Mesenteric fat pad (tissue), 1 donor: ENCODE results near the gene KRT31. TPM values are rescaled to one million over a fixed set of nuclear protein-coding genes. Genes with fewer than 3 reads are reported as not detected.
"Not testable (repeated sequence)": the region's sequence is repeated elsewhere in the genome, so short reads cannot be mapped to it uniquely, and the experiment has no call there.

Experiments
- DNase-seq: peaks from one replicate; pipeline ENCODE4 v3.0.0-alpha.2; 2020; ENCODE audit warnings: low spot score
- total RNA-seq: library from RNA; stranded (reverse); fragmentation: NEBNext Ultra II Directional; extraction: Animal tissue kit (Norgen Biotek cat#: 25700); gene quantifications from one replicate; pipeline ENCODE4 v1.2.1, GENCODE V29; 2021
- donor health status: DM: yes; HTN: yes; CAD: no.

KRT31 gene
- total RNA-seq, 1 donor from 2014 or later = not detected

DNA sequence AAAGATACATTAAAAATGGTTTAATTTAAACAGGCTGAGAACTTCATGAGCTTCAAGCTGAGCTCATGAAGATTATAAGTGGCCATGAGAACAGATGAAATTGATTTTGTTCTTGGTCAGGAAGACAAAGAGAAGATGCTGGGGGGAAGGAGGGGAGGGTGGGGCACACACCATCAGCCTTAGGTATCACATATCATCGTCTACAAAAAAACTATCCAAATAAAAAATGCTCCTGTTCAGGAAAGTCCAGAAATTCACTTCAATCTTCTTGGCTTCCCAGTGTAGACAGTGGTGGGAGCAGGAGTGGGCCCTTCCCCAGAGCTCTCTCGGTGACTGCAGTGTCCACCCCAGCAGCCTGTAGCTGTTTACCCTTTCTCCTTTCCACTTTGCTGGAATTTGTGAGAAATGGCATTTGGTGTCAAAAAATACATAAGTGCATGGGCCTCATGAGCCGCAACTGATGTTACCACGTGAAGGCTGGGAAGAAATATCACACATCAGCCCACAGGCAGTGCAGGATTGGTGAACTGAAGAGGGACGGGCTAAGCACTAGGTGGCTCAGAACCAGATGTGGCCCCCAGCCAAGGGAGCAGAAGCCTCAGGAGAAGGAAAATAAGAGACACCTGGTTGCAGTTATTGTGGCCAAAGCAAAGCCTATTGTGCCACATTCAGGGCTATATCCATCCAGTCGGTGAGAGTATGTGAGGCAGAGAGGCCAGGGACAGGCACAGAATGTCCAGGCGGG, 20.9 kb upstream of the KRT31 start:
- no peak for DNase-seq

DNA sequence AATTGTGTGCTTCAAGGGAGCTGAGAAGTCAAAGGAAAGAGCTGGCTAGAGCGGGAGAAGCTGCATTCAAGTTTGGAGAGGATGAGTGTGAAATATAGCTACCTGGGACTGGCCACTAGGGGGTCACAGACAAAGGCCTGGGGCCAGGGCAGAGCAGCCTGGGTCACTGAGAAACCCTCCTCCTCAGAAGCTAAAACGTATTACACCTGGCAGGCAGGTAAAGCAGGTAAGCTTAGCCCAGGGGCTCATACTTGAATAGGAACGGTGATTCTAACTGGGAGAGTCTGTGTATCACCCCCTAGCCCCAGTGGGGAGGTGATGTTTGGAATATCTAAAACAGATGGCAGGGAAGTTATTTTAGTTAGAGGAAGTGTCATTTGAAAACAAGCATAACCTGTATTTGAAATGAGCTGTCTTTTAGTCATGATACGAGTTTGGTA, 20.2 kb upstream of the KRT31 start:
- DNase-seq = no peak

DNA sequence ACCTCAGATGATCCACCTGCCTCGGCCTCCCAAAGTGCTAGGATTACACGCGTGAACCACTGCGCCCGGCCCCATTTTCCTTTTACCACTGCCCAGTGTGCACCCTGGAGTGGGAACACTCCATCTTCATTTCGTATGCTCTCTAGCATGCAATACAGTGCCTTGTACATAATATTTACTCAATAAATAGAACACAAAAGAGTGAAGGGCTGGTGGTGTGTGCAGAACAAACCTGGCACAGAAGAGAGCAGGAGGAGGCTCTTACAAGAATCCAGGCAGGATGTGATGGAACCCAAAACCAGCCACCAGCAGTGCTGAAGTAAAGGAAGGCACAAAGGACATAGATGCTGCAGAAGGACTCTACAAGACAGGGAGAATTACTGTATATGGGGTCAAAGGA, 19.7 kb upstream of the KRT31 start:
- no peak for DNase-seq

DNA sequence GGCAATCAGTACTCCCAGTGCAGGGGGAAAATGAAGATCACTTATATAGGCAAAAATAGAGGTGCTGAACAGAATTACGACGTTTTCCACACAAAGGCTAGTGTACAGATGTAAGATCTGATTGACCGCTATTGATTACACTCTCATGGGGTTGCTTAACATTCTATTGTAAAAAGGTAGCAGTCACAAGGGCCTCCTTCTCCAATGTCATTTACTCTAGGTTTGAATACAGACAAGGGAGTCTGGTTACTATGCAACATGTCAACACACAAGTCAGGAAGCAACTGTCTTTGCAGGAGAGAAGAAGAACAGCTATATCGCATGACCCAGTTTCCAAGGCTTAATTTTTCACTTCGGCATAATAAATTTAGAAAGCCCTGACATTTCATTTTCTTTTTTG, 19.1 kb upstream of the KRT31 start:
- no peak for DNase-seq

DNA sequence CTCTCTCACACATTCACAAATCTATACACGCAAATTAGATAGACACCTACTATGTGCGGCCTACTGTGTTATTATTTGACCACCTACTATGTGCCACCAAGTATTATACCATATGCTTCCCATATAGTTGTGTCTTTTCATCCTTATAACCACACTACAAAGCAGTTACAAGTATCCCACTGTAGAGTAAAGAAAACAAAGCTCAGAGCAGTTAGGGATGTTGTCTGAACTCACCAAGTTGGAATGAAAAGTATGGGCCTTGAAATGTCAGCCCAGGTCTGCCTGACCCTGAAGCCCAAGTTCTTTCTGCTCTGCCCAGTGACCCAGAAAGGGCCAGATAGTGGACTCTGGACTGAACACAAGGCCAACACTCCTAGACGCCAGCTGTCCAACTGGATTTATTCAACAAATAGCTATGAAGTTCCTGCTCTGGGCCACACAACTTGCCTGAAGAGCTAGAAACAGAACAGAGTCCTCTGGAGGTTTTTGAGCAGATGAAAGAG, 18.5 kb upstream of the KRT31 start:
- DNase-seq = no peak

DNA sequence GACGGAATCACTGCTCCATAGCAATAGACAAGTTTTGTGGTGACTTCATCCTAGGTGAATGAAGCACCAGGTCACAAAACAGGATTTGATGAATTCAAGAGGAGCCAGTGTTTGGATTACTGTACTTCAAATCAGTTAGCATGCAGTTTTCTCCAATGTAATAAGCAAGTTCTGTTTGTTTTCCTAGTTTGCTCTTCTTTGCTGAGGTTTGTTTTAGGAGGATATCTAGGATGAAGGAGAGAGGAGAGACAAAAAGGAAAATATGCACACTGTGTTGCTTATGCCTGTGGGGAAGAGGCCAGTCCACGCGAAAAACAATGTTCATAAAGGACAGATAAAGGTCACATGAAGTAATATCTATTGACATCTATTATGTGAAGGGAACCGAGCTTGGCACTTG, 18.0 kb upstream of the KRT31 start:
- DNase-seq = no peak

DNA sequence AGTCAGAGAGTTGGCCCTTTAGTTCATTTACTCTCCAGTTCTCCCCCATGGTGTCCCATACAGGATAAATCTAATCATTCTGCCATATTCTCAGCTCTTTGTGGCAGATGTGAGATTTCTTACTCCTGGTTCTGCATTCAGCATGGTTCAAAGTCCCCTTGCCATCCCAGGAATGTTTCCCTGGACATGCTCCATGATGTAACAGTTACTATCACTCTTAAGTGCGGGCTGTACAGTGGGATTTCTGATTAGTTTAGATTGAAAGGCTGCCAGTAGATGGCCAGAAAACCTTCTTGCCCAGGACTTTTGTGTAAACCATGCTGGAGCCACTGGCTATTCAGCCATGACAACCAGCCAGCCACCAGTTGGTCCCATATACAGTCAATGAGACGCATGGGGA, 16.6 kb upstream of the KRT31 start:
- DNase-seq = no peak

DNA sequence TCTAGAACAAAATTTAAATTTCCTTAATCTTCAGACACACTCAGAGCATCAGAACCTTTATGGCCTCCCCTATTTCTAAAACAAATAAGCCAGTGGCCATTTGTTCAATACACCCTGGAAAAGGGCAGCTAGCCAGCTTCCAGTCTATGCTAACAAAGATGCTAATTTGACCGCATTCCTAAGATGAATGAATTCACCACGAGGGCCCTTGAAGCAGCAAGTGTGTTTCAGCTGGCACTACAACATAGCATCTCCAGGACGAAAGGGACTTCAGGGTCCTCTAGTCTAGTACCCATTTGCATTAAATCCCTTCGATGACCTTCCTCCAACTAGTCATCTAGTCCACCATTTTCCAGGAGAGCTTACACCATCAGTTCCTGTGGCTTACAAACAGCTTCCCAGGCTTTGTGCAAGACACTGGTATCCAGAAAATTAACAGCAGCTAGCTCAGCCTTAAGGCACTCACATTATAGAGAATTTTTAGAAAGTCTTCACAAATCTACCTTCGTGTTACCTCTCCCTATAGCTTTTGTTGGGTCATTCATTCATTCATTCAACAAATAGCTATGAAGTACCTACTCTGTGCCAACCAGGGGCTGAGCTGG, 16.0 kb upstream of the KRT31 start:
- DNase-seq = no peak

DNA sequence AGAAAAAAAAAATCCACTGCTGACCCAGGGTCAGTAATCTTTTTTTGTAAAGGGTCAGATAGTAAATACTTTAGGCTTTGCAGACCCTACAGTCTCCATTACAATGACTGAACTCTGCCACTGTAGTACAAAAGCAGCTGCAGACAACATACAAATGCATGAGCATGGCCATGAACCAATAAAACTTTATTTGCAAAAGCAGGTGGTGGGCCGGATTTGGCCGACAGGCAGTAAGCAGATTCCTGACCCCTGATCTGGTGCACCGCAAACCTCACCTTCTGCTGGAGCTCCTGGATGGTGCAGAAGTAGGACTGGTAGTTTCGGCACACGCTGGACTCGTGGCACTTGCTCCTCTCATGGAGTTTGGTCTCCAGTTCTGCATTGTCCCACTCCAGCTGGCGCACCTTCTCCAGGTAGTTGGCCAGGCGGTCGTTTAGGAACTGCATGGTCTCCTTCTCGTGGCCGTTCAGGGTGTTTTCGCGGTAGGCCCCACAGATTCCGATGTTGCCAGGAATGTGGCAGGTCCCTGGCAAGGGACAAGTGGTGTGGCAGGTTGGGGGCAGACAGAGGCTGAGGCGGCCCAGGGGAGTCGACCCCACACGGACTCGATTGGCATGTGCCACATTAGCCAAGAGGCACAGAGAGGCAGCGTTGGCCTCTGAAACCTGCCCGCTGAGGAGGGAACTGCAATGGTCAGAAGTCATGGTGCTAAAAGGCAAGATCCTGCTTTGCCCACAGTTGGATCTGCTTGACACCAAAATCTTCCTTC, 13.8 kb upstream of the KRT31 start:
- DNase-seq = no peak

DNA sequence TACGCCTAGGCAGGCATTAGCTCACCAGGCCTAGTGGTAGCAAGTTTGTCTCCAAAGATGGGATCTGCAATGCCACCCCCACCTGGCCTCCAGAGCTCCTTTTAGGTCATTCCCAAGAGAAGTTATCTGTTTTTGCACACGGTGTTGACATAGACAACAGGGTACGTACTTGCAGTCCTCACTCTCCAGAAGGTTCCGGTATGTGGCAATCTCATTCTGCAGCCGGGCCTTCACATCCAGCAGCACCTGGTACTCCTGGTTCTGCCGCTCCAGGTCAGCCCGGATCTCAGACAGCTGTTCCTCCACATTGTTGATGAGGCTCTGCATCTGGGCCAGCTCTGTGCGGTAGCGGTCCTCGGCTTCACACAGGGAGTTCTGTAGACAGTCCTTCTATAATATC, 9.8 kb upstream of the KRT31 start:
- DNase-seq = no peak

DNA sequence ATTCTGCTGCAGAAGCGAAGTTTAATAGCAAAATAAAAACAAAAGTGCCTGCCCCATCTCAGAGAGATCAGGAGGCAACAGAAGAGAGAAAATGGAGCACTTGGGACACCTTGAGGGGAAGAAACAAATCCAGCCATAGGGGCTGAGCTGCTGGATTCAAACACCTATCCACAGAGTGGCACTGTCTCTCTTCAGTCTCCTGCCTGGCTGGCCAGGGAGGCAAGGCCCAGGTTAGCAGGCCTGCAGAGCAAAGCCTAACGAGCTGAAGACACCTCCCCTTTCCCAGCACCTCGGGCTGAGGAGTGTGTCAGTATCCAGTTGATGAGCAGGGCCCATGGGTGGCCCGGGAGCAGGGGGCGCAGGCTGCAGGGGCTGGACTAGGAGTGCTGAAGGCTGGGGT, 8.8 kb upstream of the KRT31 start:
- no peak for DNase-seq

DNA sequence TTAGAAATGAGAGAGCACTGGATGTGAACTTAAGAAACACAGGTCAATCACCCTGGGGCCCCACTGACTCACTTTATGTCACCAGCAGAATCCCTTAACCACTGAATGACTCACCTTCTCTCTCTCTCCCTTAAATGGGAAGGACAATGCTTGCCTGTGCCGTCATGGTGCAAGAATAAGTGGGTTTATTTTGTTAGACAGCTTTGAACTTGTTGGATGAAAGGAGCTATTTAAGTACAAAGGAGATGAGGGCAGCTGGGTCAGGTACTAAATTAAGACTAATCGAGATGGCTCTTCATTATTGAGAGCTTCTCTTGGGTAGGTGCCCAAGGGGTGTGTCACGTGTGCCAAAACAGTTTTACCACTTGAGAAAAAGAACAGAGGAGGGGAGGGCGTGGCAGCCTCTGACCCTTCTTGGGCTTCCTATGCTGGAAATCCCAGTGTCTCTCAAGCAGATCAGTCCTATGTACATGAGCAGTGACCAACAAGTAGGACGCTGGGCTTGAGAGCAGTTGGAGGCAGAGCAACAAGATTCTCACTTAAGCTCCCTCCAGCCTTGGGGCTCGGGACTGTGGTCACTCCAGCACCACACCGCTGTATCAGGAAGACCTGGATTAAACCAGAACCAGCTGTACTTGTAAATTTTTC, 6.7 kb upstream of the KRT31 start:
- no peak for DNase-seq

DNA sequence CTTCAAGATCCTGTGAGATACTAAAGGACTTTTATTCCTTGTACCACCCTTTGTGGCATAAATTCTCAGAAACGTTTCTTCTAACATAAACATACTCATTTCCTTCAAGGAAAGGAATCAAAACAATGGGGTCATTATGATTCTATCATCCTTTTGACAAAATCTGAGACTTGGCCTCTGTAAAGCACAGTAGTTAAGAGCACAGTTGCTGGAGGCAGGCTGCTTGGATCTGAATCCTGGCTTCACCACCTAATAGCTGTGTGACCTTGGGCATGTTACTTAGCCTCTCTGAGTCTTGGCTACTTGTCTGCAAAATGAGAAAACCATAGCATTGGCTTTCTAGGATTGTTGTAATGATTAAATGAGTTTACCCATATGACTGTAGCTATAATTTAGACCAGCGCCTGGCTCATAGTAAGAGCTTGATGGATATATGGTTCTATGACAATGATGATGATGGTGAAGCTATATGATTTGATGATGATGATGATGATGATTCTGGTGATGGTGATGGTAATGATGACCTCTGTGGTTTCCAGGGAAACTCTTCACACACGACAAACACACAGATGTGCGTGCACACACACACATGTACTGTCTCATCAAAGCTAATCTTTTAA, 6.1 kb upstream of the KRT31 start:
- no peak for DNase-seq

DNA sequence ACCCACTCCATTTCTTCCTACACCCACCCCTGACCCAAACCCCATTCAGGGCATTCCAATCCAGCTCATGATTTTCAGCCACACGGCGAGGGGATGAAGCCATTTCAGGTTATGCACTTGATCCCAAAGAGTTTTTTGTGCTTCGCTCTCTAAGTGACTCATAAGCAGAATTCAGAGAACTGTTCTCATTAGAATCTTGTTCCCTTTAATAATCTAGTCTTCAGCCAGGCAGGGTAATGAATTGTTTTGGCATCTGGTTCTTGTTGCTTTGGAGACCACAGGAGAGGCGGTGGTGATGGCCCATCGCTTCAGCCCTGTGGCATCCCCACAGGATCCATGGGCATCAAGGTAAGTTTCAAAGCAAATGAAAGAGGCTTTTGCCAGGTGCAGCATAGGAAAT, 4.8 kb upstream of the KRT31 start:
- DNase-seq = no peak

DNA sequence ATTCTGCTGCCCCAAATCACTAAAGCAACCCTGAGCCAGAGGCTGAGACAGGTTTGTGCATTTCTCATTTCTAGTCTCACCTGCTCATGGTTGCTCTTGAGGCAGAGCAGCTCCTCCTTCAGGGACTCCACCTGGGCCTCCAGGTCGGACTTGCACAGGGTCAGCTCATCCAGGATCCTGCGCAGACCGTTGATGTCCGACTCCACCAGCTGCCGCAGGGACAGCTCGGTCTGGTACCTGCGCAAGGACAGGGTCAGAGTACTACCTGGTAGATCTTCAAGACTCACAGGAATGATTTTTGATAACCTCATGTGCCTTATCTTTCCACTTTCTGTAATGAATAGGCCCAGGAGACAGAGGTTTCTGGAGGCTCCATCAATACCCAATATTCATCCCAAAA, 1.1 kb downstream of the KRT31 start:
- DNase-seq = no peak

DNA sequence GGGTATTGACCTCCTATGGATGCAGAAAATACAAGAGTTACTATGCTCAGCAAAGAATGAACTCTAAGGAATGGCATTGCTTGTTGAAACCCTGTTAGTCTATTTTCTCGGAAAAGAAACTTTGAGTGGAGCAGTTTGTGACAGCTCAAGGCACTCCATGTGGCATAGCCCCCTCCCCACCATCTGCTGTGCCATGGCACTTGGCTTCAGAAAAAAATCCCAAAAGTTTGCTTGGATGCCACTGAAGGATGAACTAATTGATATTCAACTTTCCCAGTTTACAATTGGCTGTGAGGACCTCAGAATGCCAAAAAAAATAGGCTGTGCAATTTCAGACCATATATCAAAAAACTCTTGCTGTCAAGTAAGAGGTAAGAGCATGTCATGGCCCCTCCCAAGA, 1.8 kb downstream of the KRT31 start:
- DNase-seq = no peak

DNA sequence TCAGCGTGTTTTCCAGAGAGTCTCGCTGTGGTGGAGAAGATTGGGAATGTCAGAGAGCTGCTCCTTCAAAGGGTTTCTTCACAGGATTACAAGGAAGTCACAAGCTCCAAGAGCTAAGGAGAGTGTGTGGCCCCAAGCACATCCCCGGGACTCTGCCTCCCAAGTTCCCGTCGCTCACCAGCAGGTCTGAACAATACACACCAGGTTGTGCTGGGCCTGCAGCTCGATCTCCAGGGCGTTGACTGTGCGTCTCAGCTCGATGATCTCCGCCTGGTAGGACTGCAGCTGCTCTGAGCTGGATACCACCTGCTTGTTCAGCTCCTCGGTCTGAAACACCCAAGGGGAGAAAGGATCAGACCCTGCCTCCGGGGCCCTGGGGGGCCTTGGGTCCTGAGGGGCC, 2.4 kb downstream of the KRT31 start:
- not testable (repeated sequence) for DNase-seq

DNA sequence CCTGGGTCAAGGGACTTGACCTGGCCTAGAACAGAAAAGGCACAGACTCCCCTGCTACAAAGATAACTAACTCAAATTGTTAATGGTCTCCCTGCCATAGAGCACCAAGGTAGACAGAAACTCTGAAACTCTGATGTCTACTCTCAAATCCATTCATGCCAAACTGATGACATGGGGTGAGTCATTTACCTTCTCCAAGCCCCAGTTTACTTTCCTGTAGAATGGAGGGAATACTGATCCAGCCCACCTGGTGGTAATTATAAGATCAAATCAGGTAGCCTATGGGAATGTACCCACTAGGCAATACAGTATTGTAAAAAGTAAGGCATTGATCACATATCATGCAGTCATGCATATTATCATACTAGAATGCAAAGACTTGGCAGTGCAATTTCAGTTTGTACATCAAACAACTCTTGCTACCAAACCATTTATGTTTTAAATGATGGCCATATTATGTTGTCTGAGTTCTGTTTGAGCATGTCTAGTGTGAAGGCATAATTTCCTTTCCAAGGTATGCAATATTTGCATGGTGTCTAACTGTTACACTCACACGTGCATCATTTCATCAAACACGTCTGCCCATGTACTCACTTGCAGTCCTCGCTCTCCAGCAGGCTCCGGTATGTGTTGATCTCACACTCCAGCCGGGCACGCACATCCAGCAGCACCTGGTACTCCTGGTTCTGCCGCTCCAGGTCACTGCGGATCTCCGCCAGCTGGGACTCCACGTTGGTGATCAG, 3.0 kb downstream of the KRT31 start:
- no peak for DNase-seq

DNA sequence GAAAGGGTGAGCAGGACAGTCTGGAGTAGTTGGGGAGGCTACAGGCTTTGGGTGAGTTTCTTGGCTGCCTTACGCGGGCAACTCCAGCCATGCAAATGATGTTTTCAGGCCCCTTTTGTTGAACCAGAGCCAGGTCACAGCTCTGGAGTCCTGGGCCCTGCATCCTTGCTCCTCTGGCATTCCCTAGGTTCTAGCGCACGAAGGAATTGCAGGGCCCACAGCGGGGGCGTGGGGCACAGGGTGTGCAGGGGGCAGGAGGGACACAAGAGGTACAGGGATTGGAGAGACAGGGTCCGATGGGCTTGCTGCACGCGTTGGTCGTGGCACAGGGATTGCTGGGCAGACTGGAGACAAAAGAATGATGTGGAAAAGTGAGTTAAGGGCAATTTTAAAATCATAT, 3.6 kb downstream of the KRT31 start:
- DNase-seq = no peak

DNA sequence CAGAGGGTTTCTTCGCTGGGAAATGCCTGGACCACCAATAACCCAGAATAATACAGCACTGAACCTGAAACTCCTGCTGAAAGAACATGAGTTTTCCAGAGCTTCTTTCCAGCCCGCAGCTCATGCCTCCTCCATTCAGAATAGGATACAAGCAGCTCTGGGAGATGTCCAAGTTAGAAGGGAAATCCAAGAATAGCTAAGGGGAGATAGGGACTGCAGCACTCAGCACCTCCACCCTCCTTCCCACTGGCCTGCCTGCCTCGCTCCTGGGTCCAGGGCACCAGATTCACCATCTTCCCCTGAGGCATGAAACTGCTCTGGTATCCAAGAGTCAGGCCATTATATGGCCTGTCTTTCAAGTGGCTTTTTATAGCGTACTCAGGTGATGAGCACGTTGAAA, 4.1 kb downstream of the KRT31 start:
- DNase-seq = no peak

DNA sequence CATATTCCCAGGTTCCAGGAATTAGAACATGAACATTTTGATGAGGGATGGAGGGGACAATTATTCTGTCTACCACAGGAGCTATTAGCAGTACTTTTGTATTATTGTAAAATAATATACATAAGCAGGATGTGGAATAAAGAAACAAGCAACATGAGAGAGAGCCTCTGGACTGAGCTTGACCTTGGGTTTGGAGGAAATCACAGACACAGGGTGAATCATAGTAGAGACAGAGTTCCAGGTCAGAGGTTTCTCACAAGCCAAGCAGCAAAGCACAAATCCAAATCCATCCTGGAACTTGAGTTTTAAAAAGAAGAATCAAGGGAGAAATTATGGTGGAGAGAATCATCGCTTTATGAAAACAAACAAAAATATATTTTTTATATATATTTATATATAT, 5.1 kb downstream of the KRT31 start:
- DNase-seq = no peak
